Ectodermal cell (in vitro differentiated cells): ENCODE results near the gene COMT.
"Not testable (repeated sequence)": the region's sequence is repeated elsewhere in the genome, so short reads cannot be mapped to it uniquely, and the experiment has no call there.

Experiments
- H3K27ac ChIP-seq: 2 replicates; pipeline ENCODE4 v1.7.0; 2013; ENCODE audit warnings: mild to moderate bottlenecking, low read depth, low read length; ENCODE audit not compliant: insufficient read depth, poor library complexity, severe bottlenecking
- H3K27me3 ChIP-seq: 2 replicates; pipeline ENCODE4 v1.7.0; 2013; ENCODE audit warnings: mild to moderate bottlenecking, low read length; ENCODE audit not compliant: insufficient read depth, control insufficient read depth, poor library complexity, severe bottlenecking
- H3K36me3 ChIP-seq: one replicate; pipeline ENCODE4 v1.7.0; 2013; ENCODE audit warnings: low read length; ENCODE audit not compliant: control insufficient read depth, insufficient read depth
- H3K4me1 ChIP-seq: one replicate; pipeline ENCODE4 v1.7.0; 2013; ENCODE audit warnings: low read length; ENCODE audit not compliant: control insufficient read depth, insufficient read depth
- H3K4me3 ChIP-seq: 2 replicates; pipeline ENCODE4 v1.7.0; 2013; ENCODE audit warnings: low read depth, low read length, control low read depth; ENCODE audit not compliant: insufficient read depth
- H3K9me3 ChIP-seq: 2 replicates; pipeline ENCODE4 v1.7.0; 2013; ENCODE audit warnings: mild to moderate bottlenecking, low read length, moderate library complexity; ENCODE audit not compliant: control insufficient read depth
- WGBS, 2 experiments: methylation state at CpG; one replicate each; pipeline ENCODE4 v1.1.7; 2013; ENCODE audit warnings: missing lambda C conversion rate in 2 of 2; 5-methylcytosine and 5-hydroxymethylcytosine counted together

COMT gene

GRCh38 chr22:19916941-19917340, 24.6 kb upstream of the COMT start:
- no peaks in the 10 kb centered on the region for H3K36me3 ChIP-seq
- no peaks in the 10 kb centered on the region for H3K9me3 ChIP-seq
- H3K4me3 ChIP-seq: no peak overlapping the region
- 90 to 92% methylated on average over 7 of the region's 7 CpGs for WGBS, 2 experiments
- H3K27ac ChIP-seq: no peak overlapping the region
- no peaks in the 10 kb centered on the region for H3K4me1 ChIP-seq
- H3K27me3 ChIP-seq: no peaks in the 10 kb centered on the region

DNA sequence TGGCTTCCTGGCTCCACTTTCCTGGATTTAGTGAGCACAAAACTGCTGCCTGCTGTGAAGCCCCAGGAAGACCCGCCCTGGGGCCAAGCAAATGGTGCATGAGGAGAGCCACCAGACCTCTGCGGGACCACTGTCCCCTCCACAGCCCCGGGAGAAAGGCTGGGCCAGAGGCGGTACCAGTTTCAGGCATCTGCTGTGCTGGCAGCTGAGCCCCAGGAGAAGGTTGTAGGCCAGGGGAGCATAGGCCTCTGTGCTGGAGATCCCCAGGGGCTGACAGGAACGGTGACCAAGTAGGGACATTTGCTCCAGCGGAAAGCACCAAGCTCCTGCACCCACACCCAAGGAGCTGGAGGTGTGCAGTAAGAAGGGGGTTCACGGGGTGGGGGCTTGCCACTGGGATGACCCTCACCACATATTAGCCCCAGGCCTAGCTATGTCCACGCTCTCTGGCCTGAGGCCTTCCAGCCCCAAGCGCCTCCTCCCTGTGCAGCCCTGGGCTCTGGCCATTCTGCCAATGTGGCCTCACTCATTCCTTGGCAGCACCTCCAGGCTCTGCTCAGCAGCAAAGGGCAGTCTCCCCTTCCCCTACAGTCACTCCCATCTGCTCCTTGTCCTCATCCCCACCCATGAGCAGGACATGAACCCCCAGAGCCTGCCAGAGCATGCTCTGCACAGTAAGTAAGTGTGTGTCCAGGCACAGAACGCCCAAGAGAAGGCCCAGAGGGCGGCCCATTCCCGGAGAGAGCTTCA, 24.0 kb upstream of the COMT start:
- Histone ChIP-seq H3K27me3 (no peaks in the 10 kb centered on the region), H3K27ac (no peak overlapping the region), H3K36me3 (no peaks in the 10 kb centered on the region), H3K4me1 (no peaks in the 10 kb centered on the region), H3K4me3 (no peak overlapping the region), H3K9me3 (no peaks in the 10 kb centered on the region)
- 92 to 93% methylated on average over 12 of the region's 12 CpGs for WGBS, 2 experiments

- H3K4me1 ChIP-seq: no peaks in the 10 kb centered on the region
- H3K27ac ChIP-seq: no peak overlapping the region
- H3K9me3 ChIP-seq: no peaks in the 10 kb centered on the region
- H3K4me3 ChIP-seq: no peak overlapping the region
- H3K36me3 ChIP-seq: no peaks in the 10 kb centered on the region
- H3K27me3 ChIP-seq: no peaks in the 10 kb centered on the region
- WGBS, 2 experiments: 88 to 90% methylated on average over 23 of the region's 23 CpGs
Measured at GRCh38 chr22:19918332-19919106, 23.1 kb upstream of the COMT start.

- Histone ChIP-seq H3K4me1 (no peaks in the 10 kb centered on the region), H3K27ac (no peak overlapping the region), H3K9me3 (no peaks in the 10 kb centered on the region), H3K36me3 (no peaks in the 10 kb centered on the region), H3K27me3 (no peaks in the 10 kb centered on the region), H3K4me3 (no peak overlapping the region)
- WGBS, 2 experiments: 94 to 96% methylated on average over 13 of the region's 13 CpGs
Measured at GRCh38 chr22:19919701-19920363, 21.7 kb upstream of the COMT start.

- no peaks in the 10 kb centered on the region for H3K27me3 ChIP-seq
- H3K4me1 ChIP-seq: no peaks in the 10 kb centered on the region
- no peak overlapping the region for H3K27ac ChIP-seq
- no peak overlapping the region for H3K4me3 ChIP-seq
- H3K36me3 ChIP-seq: no peaks in the 10 kb centered on the region
- WGBS, 2 experiments: 82 to 85% methylated on average over 3 of the region's 3 CpGs
- H3K9me3 ChIP-seq: no peaks in the 10 kb centered on the region
Measured at GRCh38 chr22:19921544-19922081, 20.0 kb upstream of the COMT start.

DNA sequence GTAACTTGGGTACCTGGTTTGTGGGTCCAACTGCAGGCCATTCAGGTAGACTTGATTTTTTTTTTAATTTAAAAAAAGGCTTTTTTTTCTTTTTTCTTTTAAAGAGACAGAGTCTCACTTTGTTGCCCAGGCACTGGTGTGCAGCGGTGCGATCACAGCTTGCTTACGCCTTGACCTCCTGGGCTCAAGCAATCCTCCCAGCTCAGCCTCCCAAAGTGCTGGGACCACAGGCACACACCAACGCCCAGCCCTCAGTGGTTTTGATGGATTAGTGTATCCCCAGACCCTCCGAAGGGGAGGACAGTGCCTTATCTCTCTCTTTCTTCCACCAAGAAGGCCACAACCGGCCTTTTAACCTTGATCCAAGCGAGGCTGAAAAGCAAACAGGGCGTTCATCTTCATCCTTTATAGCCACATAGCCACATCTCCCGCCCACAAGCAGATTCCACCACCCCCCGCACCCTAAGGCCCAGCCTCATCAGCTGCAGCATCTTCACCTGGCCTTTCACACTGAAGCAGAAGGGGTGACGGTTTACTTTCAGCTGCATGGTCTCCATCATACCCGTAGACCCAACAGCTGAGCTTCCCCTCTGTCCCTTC, 17.6 kb upstream of the COMT start:
- Histone ChIP-seq H3K36me3 (no peaks in the 10 kb centered on the region), H3K9me3 (no peaks in the 10 kb centered on the region), H3K4me3 (no peak overlapping the region), H3K4me1 (no peaks in the 10 kb centered on the region), H3K27me3 (no peaks in the 10 kb centered on the region), H3K27ac (no peak overlapping the region)
- 86% methylated on average over 12 of the region's 12 CpGs for WGBS, 2 experiments

- not testable (repeated sequence) for H3K9me3 ChIP-seq, H3K4me3 ChIP-seq, H3K27ac ChIP-seq, H3K36me3 ChIP-seq, H3K27me3 ChIP-seq, H3K4me1 ChIP-seq
- 80 to 86% methylated on average over 11 of the region's 11 CpGs for WGBS, 2 experiments
Measured at GRCh38 chr22:19926028-19926427, 15.5 kb upstream of the COMT start.

- Histone ChIP-seq H3K4me3 (no peak overlapping the region), H3K36me3 (no peaks in the 10 kb centered on the region), H3K4me1 (no peaks in the 10 kb centered on the region), H3K27ac (no peak overlapping the region), H3K9me3 (no peaks in the 10 kb centered on the region), H3K27me3 (no peaks in the 10 kb centered on the region)
- 89 to 93% methylated on average over 6 to 7 of the region's 7 CpGs for WGBS, 2 experiments
Measured at GRCh38 chr22:19927696-19928095, 13.9 kb upstream of the COMT start.

- H3K9me3 ChIP-seq: no peaks in the 10 kb centered on the region
- H3K4me1 ChIP-seq: no peaks in the 10 kb centered on the region
- WGBS, 2 experiments: 95% methylated on average over 11 of the region's 11 CpGs
- no peak overlapping the region for H3K27ac ChIP-seq
- H3K4me3 ChIP-seq: no peak overlapping the region
- H3K27me3 ChIP-seq: no peaks in the 10 kb centered on the region
- H3K36me3 ChIP-seq: no peaks in the 10 kb centered on the region
Measured at GRCh38 chr22:19928207-19928606, 13.4 kb upstream of the COMT start.
